MM.1S (cell line): ENCODE measurements around the gene SCYGR1.

Experiments used
- EZH2phosphoT487 ChIP-seq: fragments of 300-600 bp; sonication (generic); IDR thresholded peaks from 2 replicates; pipeline ENCODE4 v1.6.1; 2018; ENCODE audit warnings: antibody characterized with exemption, low read length
- TF ChIP-seq, protein P1 (sequence below): fragments of 300-600 bp; sonication (generic); IDR thresholded peaks from 2 replicates; pipeline ENCODE4 v1.5.1; 2016; ENCODE audit warnings: antibody characterized with exemption, low read length, mixed read lengths

DNA sequence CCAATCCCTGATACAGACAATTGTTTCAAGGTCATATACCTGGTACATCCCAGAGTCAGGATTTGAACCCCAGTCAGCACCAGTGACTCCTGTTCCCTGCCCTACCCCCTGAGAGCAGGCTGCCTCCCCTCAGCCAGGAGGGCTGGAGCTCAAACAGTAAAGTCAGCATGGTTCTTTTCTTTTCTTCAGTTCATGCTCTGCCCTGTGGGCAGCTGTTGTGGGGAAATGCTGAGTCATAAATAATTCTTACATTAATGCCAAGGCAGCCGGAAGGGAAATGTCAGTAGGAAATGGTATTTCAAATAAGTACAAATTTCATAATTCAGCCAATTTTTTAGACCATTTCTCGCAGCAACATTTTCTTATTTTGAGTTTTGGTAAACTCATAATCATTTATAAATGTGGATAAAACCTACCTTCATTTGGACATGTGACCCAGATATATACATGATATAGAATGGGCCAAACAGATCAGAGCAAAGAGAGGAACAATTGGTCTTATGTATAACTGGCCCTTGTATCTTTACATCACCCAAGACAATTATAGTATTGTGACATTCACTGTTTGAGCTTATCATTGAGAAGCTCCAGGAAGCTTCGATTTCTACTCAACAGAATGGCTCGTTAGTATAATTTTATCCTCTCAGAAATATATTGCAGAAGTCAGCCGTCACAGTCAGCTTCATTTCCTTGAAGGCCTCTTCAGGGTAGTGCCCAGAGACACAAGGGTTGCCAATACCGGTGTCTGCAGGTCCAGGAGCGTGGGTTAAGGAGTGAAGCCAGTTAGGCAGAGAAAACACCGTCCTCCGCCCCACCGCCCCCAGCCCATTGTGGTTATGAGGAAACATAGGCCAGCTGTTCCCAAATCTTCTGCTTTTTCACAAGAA lies 28.0 kb upstream of the SCYGR1 start:
- TF ChIP-seq, protein P1, sequence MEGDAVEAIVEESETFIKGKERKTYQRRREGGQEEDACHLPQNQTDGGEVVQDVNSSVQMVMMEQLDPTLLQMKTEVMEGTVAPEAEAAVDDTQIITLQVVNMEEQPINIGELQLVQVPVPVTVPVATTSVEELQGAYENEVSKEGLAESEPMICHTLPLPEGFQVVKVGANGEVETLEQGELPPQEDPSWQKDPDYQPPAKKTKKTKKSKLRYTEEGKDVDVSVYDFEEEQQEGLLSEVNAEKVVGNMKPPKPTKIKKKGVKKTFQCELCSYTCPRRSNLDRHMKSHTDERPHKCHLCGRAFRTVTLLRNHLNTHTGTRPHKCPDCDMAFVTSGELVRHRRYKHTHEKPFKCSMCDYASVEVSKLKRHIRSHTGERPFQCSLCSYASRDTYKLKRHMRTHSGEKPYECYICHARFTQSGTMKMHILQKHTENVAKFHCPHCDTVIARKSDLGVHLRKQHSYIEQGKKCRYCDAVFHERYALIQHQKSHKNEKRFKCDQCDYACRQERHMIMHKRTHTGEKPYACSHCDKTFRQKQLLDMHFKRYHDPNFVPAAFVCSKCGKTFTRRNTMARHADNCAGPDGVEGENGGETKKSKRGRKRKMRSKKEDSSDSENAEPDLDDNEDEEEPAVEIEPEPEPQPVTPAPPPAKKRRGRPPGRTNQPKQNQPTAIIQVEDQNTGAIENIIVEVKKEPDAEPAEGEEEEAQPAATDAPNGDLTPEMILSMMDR = no peak
- TF ChIP-seq EZH2phosphoT487 = no peak
